Activated B cell treated with CpG ODN at 0.5 μM for 24 hours (primary cell): Measurements from ENCODE around the gene KLK7. TPM values are rescaled to one million over a fixed set of nuclear protein-coding genes. Genes with fewer than 3 reads are reported as not detected.

Experiments
- ATAC-seq: fragments of 200-7000 bp; cut with Tn5 transposase; one replicate; pipeline ENCODE4 v1.10.0; 2021; ENCODE audit warnings: low read depth, mild to moderate bottlenecking, moderate library complexity
- CTCF ChIA-PET: fragments of 350-600 bp; sonication (Branson Sonifier 250); formaldehyde crosslinking; loops from one replicate; lab custom pipeline; 2021; ENCODE audit warnings: antibody characterized with exemption; lab: Charles Lee
- POLR2A ChIA-PET: fragments of 350-600 bp; sonication (Branson Sonifier 250); formaldehyde crosslinking; loops from one replicate; lab custom pipeline; 2021; ENCODE audit warnings: antibody characterized with exemption; lab: Charles Lee
- DNase-seq: peaks from one replicate; pipeline ENCODE4 v3.0.0; 2022
- H3K27ac Mint-ChIP-seq: one replicate; pipeline ENCODE4 v1.8.0; 2020; ENCODE audit warnings: mixed read lengths
- H3K27me3 Mint-ChIP-seq: one replicate; pipeline ENCODE4 v1.8.0; 2021; ENCODE audit warnings: mixed read lengths
- H3K36me3 Mint-ChIP-seq: one replicate; pipeline ENCODE4 v1.8.0; 2021; ENCODE audit warnings: low read depth, mixed read lengths
- H3K4me1 Mint-ChIP-seq: one replicate; pipeline ENCODE4 v1.8.0; 2021; ENCODE audit warnings: mixed read lengths
- H3K4me3 Mint-ChIP-seq: one replicate; pipeline ENCODE4 v1.8.0; 2020; ENCODE audit warnings: mild to moderate bottlenecking, mixed read lengths
- H3K9me3 Mint-ChIP-seq: one replicate; pipeline ENCODE4 v1.8.0; 2020; ENCODE audit warnings: mixed read lengths
- CTCF ChIP-seq: fragments of 200-600 bp; IDR thresholded peaks from one replicate; pipeline ENCODE4 v1.8.0; 2022; ENCODE audit warnings: antibody characterized with exemption, mild to moderate bottlenecking
- intact Hi-C: fragments of 100-400 bp; cut with micrococcal nuclease; formaldehyde crosslinking; loops from one replicate; pipeline ENCODE4 v1.15.1; 2024
- total RNA-seq: library from RNA; stranded (reverse); gene quantifications from 2 replicates; pipeline ENCODE4 v1.2.3, GENCODE V29; 2022

The KLK7 gene
- total RNA-seq = not detected in 2 replicates

DNA sequence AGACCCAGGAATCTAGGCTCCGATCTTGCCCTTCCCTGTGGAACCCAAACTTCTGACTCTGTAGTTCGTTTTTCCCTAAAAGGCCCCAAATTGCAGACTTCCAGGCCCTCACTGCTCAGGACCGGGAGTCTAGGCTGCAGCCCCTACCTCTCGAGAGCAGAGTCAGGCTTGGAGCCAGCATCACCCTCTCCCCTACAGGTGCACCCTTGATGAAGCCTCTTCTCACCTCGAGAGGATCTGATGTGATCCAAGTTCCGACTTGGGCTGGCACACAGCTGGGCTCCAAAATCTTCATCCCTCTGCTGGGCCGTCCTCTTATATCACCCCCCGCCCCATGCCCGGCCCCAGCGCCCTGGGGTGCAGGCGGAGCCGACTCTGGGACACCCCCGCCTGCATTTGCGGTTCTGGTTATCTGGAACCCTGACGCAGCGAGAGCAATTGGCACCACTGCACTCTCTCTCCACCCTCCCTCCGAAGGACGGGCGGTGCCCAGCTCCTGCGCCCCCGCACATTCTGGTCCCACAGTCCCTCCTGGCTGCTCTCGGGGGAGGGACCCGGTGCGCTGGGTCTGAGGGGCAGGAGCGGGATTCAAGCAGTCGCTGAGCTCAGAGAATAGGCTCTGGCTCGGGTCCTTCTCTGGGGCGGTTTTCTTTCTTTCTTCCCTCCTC lies at the start of gene KLK7:
Gene KLK7, minus strand, starts transcription at position 293 of the 668 bp plus-strand sequence. CDS start 1,518 bp downstream, outside the sequence.
- no peaks in the 10 kb centered on the region for H3K9me3 Mint-ChIP-seq
- no peak for TF ChIP-seq CTCF
- no peaks in the 10 kb centered on the region for H3K4me1 Mint-ChIP-seq
- intact Hi-C loops = no loop called here
- ChIA-PET CTCF (no interaction called here), POLR2A (no interaction called here)
- H3K36me3 Mint-ChIP-seq = no peaks in the 10 kb centered on the region
- H3K27me3 Mint-ChIP-seq = peaks cover 37% of the 10 kb centered on the region
- no peak for ATAC-seq
- no peak for DNase-seq
- H3K27ac Mint-ChIP-seq = no peak within 1 kb of the TSS
- H3K4me3 Mint-ChIP-seq = no peak within 1 kb of the TSS

- DNase-seq = no peak
- POLR2A ChIA-PET = no interaction called here
- TF ChIP-seq CTCF = no peak
- no peak for ATAC-seq
- CTCF ChIA-PET = no interaction called here
- intact Hi-C loops = no loop called here
- Mint-ChIP-seq H3K4me1 (no peaks in the 10 kb centered on the region), H3K9me3 (no peaks in the 10 kb centered on the region), H3K27me3 (peaks cover 28% of the 10 kb centered on the region), H3K36me3 (no peaks in the 10 kb centered on the region), H3K4me3 (no peak overlapping the region), H3K27ac (no peak overlapping the region)
Observed at GRCh38 chr19:51031880-51032225, 48.1 kb upstream of the KLK7 start.

GRCh38 chr19:51031220-51031879 lies 47.6 kb upstream of the KLK7 start:
- ATAC-seq (no peak), DNase-seq (no peak)
- ChIA-PET POLR2A (no interaction called here), CTCF (no interaction called here)
- intact Hi-C loops = no loop called here
- Mint-ChIP-seq H3K4me3 (no peak overlapping the region), H3K9me3 (no peaks in the 10 kb centered on the region), H3K27ac (no peak overlapping the region), H3K36me3 (no peaks in the 10 kb centered on the region), H3K4me1 (no peaks in the 10 kb centered on the region), H3K27me3 (peaks cover 27% of the 10 kb centered on the region)
- no peak for TF ChIP-seq CTCF

DNA sequence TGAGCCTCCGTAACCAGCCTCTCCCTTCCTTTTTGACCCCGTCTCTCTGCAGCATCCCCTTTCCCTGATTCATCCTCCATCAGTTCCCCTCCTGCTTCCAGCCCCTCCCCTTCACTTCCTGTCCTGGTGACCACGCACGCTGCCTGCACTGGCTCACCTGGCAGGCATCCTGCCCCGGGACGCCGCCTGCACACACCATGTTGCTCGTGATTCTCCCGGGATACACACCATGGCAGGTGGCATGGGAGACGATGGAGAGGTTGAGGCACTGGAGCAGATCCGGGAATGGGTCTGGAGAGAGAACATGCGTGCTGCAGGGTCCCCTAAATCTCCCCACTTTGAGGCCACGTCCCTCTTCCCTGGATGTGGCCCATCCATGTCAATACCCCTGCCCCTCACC lies 46.9 kb upstream of the KLK7 start:
- DNase-seq = no peak
- Mint-ChIP-seq H3K27ac (no peak overlapping the region), H3K4me3 (no peak overlapping the region), H3K36me3 (no peaks in the 10 kb centered on the region), H3K27me3 (peaks cover 27% of the 10 kb centered on the region), H3K4me1 (no peaks in the 10 kb centered on the region), H3K9me3 (no peaks in the 10 kb centered on the region)
- ATAC-seq = no peak
- TF ChIP-seq CTCF = no peak
- intact Hi-C loops = no loop called here
- ChIA-PET CTCF (no interaction called here), POLR2A (no interaction called here)

GRCh38 chr19:51029718-51030117 lies 46.0 kb upstream of the KLK7 start:
- ChIA-PET CTCF (no interaction called here), POLR2A (no interaction called here)
- Mint-ChIP-seq H3K9me3 (no peaks in the 10 kb centered on the region), H3K27me3 (peaks cover 22% of the 10 kb centered on the region), H3K4me1 (no peaks in the 10 kb centered on the region), H3K36me3 (no peaks in the 10 kb centered on the region), H3K4me3 (no peak overlapping the region), H3K27ac (no peak overlapping the region)
- ATAC-seq (no peak), DNase-seq (no peak)
- TF ChIP-seq CTCF = no peak
- intact Hi-C loops = no loop called here
